MM.1S (cell line): ENCODE measurements around the gene CR1.

Experiments
- DNase-seq: peaks from one replicate; pipeline ENCODE4 v3.0.0-alpha.2; 2015
- H2AFZ ChIP-seq: fragments of 300-600 bp; sonication (generic); 2 replicates; pipeline ENCODE4 v1.6.0; 2016; ENCODE audit warnings: antibody characterized with exemption, low read length
- H3F3A ChIP-seq: fragments of 300-600 bp; sonication (generic); 2 replicates; pipeline ENCODE4 v1.6.1; 2016; ENCODE audit warnings: mild to moderate bottlenecking, antibody characterized with exemption, low read length, moderate library complexity, mixed read lengths; ENCODE audit not compliant: insufficient read depth
- H3K27ac ChIP-seq: fragments of 300-600 bp; sonication (generic); 2 replicates; pipeline ENCODE4 v1.5.1; 2016; ENCODE audit warnings: mild to moderate bottlenecking, low read length
- H3K27me3 ChIP-seq: fragments of 300-600 bp; sonication (generic); replicated peaks from 2 replicates; pipeline ENCODE4 v1.6.0; 2016; ENCODE audit warnings: low read length; ENCODE audit not compliant: insufficient read depth
- H3K36me3 ChIP-seq: fragments of 300-600 bp; sonication (generic); replicated peaks from 2 replicates; pipeline ENCODE4 v1.6.1; 2016; ENCODE audit warnings: mild to moderate bottlenecking, low read length, mixed read lengths; ENCODE audit not compliant: insufficient read depth
- H3K4me1 ChIP-seq: fragments of 300-600 bp; sonication (generic); 2 replicates; pipeline ENCODE4 v1.6.1; 2016; ENCODE audit warnings: low read length, mixed read lengths
- H3K4me2 ChIP-seq: fragments of 300-600 bp; sonication (generic); 2 replicates; pipeline ENCODE4 v1.6.0; 2016; ENCODE audit warnings: low read depth, low read length
- H3K4me3 ChIP-seq: fragments of 300-600 bp; sonication (generic); 2 replicates; pipeline ENCODE4 v1.5.1; 2016; ENCODE audit warnings: low read length, mixed read lengths
- H3K79me2 ChIP-seq: fragments of 300-600 bp; sonication (generic); 2 replicates; pipeline ENCODE4 v1.6.1; 2016; ENCODE audit warnings: mixed run types, low read length, mixed read lengths
- H3K9ac ChIP-seq: fragments of 300-600 bp; sonication (generic); 2 replicates; pipeline ENCODE4 v1.6.1; 2016; ENCODE audit warnings: low read length, mixed read lengths
- H3K9me2 ChIP-seq: fragments of 300-600 bp; sonication (generic); replicated peaks from 2 replicates; pipeline ENCODE4 v1.6.1; 2016; ENCODE audit warnings: mild to moderate bottlenecking, low read length, mixed read lengths; ENCODE audit not compliant: insufficient read depth
- H3K9me3 ChIP-seq: fragments of 300-600 bp; sonication (generic); replicated peaks from 2 replicates; pipeline ENCODE4 v1.6.1; 2016; ENCODE audit warnings: mild to moderate bottlenecking, low read length, mixed read lengths; ENCODE audit not compliant: insufficient read depth
- H4K20me1 ChIP-seq: fragments of 300-600 bp; sonication (generic); 2 replicates; pipeline ENCODE4 v1.6.1; 2016; ENCODE audit warnings: mild to moderate bottlenecking, low read length, moderate library complexity, mixed read lengths; ENCODE audit not compliant: insufficient read depth
- CTCF ChIP-seq: fragments of 300-600 bp; sonication (generic); IDR thresholded peaks from 2 replicates; pipeline ENCODE4 v1.5.1; 2016; ENCODE audit warnings: antibody characterized with exemption, low read length, mixed read lengths
- EZH2 ChIP-seq: fragments of 300-600 bp; sonication (generic); optimal IDR thresholded peaks from 2 replicates; pipeline ENCODE3; 2017; ENCODE audit warnings: low read depth, mild to moderate bottlenecking, antibody characterized with exemption, low read length, mixed read lengths
- EZH2phosphoT487 ChIP-seq: fragments of 300-600 bp; sonication (generic); IDR thresholded peaks from 2 replicates; pipeline ENCODE4 v1.6.1; 2018; ENCODE audit warnings: antibody characterized with exemption, low read length

CR1 gene

GRCh38 chr1:207455183-207455754, 40.7 kb upstream of the CR1 start:
- no peaks in the 10 kb centered on the region for H3K79me2 ChIP-seq
- TF ChIP-seq CTCF = no peak
- no peak for TF ChIP-seq EZH2
- TF ChIP-seq EZH2phosphoT487 = no peak
- peaks cover 19% of the 10 kb centered on the region for H3K4me1 ChIP-seq
- H3F3A ChIP-seq = peaks cover 21% of the 10 kb centered on the region
- peak overlapping the region; percentile 54 for H3K9ac ChIP-seq
- H4K20me1 ChIP-seq = no peaks in the 10 kb centered on the region
- peak overlapping the region; percentile 78 for H3K4me3 ChIP-seq
- peak overlapping the region; percentile 92 for H3K4me2 ChIP-seq
- H3K27me3 ChIP-seq = 0 out of 2 replicates have a peak, but pooled peaks cover 5% of the 10 kb centered on the region
- H2AFZ ChIP-seq = peak overlapping the region; percentile 87
- peak; percentile 41 for DNase-seq
- no peaks in the 10 kb centered on the region for H3K9me3 ChIP-seq
- peak overlapping the region; percentile 49; the same call in 1 of the 2 replicates for H3K27ac ChIP-seq
- H3K9me2 ChIP-seq = no peaks in the 10 kb centered on the region
- H3K36me3 ChIP-seq = no peaks in the 10 kb centered on the region

GRCh38 chr1:207458414-207458813, 37.5 kb upstream of the CR1 start:
- Histone ChIP-seq H4K20me1 (no peaks in the 10 kb centered on the region), H3F3A (peaks cover 21% of the 10 kb centered on the region), H3K4me3 (no peak overlapping the region), H3K9me3 (no peaks in the 10 kb centered on the region), H3K79me2 (no peaks in the 10 kb centered on the region), H3K9ac (no peak overlapping the region), H3K4me2 (no peak overlapping the region), H3K9me2 (no peaks in the 10 kb centered on the region), H2AFZ (no peak overlapping the region), H3K27me3 (0 out of 2 replicates have a peak, but pooled peaks cover 5% of the 10 kb centered on the region), H3K27ac (no peak overlapping the region), H3K36me3 (no peaks in the 10 kb centered on the region), H3K4me1 (peaks cover 19% of the 10 kb centered on the region)
- no peak for DNase-seq
- TF ChIP-seq EZH2 (no peak), EZH2phosphoT487 (no peak), CTCF (no peak)

GRCh38 chr1:207459008-207459407, 36.9 kb upstream of the CR1 start:
- Histone ChIP-seq H3K9ac (no peak overlapping the region), H3K79me2 (no peaks in the 10 kb centered on the region), H3K27ac (no peak overlapping the region), H3K27me3 (0 out of 2 replicates have a peak, but pooled peaks cover 5% of the 10 kb centered on the region), H3K4me1 (peaks cover 16% of the 10 kb centered on the region), H3F3A (peaks cover 17% of the 10 kb centered on the region), H3K4me3 (no peak overlapping the region), H4K20me1 (no peaks in the 10 kb centered on the region), H3K36me3 (no peaks in the 10 kb centered on the region), H2AFZ (no peak overlapping the region), H3K9me3 (no peaks in the 10 kb centered on the region), H3K9me2 (no peaks in the 10 kb centered on the region), H3K4me2 (no peak overlapping the region)
- no peak for TF ChIP-seq EZH2
- peak; percentile 54 for DNase-seq

- Histone ChIP-seq H4K20me1 (no peaks in the 10 kb centered on the region), H3K4me1 (peaks cover 7% of the 10 kb centered on the region), H3K9ac (no peak overlapping the region), H2AFZ (no peak overlapping the region), H3F3A (no peaks in the 10 kb centered on the region), H3K9me3 (no peaks in the 10 kb centered on the region), H3K9me2 (no peaks in the 10 kb centered on the region), H3K79me2 (no peaks in the 10 kb centered on the region), H3K36me3 (no peaks in the 10 kb centered on the region), H3K4me3 (no peak overlapping the region), H3K4me2 (no peak overlapping the region), H3K27me3 (0 out of 2 replicates have a peak, but pooled peaks cover 5% of the 10 kb centered on the region), H3K27ac (no peak overlapping the region)
- no peak for TF ChIP-seq CTCF
- TF ChIP-seq EZH2 = no peak
- no peak for DNase-seq
These were observed 34.3 kb upstream of the CR1 start for GRCh38 chr1:207461649-207462048.
